ENCODE results near the gene LRRN2. TPM values are rescaled to one million over a fixed set of nuclear protein-coding genes. Genes with fewer than 3 reads are reported as not detected.

LRRN2 gene
- total and polyA plus RNA-seq, 2 experiments from 2014 or later, result 0.74 to 2.6 TPM

DNA sequence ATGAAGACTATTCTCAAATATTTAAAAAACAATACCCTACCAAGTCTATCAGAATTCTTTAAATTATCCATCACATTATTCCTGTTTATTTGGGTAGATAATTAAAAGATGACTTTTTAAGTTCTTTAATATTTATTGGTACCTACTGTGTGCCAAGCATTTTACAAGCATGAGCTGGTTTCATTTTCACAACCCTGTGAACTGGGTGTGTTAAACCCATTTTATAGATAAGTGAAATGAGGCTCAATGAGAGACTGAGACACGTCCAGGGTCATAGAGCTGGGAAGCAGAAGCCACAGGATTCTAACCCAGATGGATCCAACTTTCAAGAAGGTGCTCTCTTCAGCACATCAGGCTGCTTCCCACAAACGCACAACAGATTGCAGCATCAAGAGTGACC, 12.3 kb downstream of the LRRN2 start (continued):
- no peak for TF ChIP-seq STAT1 (IDR thresholded peaks at IDR 0.05; ENCODE audit: unreplicated experiment)
- TF ChIP-seq, protein P1, sequence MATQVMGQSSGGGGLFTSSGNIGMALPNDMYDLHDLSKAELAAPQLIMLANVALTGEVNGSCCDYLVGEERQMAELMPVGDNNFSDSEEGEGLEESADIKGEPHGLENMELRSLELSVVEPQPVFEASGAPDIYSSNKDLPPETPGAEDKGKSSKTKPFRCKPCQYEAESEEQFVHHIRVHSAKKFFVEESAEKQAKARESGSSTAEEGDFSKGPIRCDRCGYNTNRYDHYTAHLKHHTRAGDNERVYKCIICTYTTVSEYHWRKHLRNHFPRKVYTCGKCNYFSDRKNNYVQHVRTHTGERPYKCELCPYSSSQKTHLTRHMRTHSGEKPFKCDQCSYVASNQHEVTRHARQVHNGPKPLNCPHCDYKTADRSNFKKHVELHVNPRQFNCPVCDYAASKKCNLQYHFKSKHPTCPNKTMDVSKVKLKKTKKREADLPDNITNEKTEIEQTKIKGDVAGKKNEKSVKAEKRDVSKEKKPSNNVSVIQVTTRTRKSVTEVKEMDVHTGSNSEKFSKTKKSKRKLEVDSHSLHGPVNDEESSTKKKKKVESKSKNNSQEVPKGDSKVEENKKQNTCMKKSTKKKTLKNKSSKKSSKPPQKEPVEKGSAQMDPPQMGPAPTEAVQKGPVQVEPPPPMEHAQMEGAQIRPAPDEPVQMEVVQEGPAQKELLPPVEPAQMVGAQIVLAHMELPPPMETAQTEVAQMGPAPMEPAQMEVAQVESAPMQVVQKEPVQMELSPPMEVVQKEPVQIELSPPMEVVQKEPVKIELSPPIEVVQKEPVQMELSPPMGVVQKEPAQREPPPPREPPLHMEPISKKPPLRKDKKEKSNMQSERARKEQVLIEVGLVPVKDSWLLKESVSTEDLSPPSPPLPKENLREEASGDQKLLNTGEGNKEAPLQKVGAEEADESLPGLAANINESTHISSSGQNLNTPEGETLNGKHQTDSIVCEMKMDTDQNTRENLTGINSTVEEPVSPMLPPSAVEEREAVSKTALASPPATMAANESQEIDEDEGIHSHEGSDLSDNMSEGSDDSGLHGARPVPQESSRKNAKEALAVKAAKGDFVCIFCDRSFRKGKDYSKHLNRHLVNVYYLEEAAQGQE (IDR thresholded peaks at IDR 0.05; ENCODE audit: unreplicated experiment), result no peak

DNA sequence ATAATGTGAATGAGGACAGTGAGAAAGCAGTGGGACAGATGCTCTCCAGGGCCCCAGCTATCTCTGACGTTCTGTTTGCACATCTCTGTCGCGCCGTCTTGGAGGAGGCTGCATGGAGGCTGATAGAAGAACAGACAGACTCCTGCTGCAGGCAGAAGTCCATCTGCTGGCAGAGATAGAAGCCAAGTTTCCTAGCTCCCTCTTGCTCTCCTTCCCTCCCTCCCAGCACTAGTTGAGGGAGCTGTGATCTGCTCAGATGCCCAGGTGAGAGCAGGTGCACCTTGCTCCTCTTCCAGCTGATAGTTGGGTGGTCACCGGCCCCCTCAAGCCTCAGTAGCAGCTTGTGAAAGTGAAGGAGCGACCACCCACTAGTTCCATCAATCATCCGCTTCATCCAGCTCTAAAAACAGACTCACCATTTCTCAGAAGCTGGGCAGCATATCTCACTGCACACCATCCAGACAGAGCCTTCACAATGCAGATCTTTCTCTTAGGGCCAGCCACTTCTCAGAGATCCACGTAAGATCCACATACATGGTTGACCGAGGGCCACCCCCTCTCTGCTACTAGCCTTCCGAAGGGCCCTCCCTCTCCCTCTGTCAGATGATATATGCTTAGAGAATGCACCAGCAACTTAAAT, 12.9 kb downstream of the LRRN2 start:
- no peaks in the 10 kb centered on the region for H3K9me3 Mint-ChIP-seq
- no peak overlapping the region for H3K27ac Mint-ChIP-seq
- Histone ChIP-seq H3K4me2 (no peak overlapping the region), H3K4me3 (no peak overlapping the region), H3K27ac (ENCODE audit: low read depth) (no peak overlapping the region), H4K20me1 (replicated peaks; ENCODE audit: insufficient read depth) (no peaks in the 10 kb centered on the region), H3K27me3 (ENCODE audit: insufficient read depth) (no peaks in the 10 kb centered on the region), H3K79me2 (replicated peaks; ENCODE audit: insufficient read depth) (no peaks in the 10 kb centered on the region), H3F3A (replicated peaks; ENCODE audit: low read depth) (no peaks in the 10 kb centered on the region), H3K36me3 (ENCODE audit: insufficient read depth) (no peaks in the 10 kb centered on the region), H2AFZ (no peak overlapping the region), H3K9me2 (ENCODE audit: insufficient read depth) (no peaks in the 10 kb centered on the region), H3K4me1 (ENCODE audit: insufficient read depth) (no peaks in the 10 kb centered on the region; the same call in 1 of the 2 replicates)
- no peak for DNase-seq (ENCODE audit: low spot score)
- H3K36me3 Mint-ChIP-seq (ENCODE audit: low read depth), result no peaks in the 10 kb centered on the region; the same call in 2 of the 3 replicates
- H3K27me3 Mint-ChIP-seq (ENCODE audit: insufficient read depth, low read depth, poor library complexity), result peaks cover 3% of the 10 kb centered on the region
- H3K4me1 Mint-ChIP-seq, result peaks cover 10% of the 10 kb centered on the region
- H3K4me3 Mint-ChIP-seq, result no peak overlapping the region
- no peak for ATAC-seq
- TF ChIP-seq ZNF331 (CRISPR knock-in tag; IDR thresholded peaks at IDR 0.05; ENCODE audit: low read depth), result no peak
- TF ChIP-seq, protein P2, sequence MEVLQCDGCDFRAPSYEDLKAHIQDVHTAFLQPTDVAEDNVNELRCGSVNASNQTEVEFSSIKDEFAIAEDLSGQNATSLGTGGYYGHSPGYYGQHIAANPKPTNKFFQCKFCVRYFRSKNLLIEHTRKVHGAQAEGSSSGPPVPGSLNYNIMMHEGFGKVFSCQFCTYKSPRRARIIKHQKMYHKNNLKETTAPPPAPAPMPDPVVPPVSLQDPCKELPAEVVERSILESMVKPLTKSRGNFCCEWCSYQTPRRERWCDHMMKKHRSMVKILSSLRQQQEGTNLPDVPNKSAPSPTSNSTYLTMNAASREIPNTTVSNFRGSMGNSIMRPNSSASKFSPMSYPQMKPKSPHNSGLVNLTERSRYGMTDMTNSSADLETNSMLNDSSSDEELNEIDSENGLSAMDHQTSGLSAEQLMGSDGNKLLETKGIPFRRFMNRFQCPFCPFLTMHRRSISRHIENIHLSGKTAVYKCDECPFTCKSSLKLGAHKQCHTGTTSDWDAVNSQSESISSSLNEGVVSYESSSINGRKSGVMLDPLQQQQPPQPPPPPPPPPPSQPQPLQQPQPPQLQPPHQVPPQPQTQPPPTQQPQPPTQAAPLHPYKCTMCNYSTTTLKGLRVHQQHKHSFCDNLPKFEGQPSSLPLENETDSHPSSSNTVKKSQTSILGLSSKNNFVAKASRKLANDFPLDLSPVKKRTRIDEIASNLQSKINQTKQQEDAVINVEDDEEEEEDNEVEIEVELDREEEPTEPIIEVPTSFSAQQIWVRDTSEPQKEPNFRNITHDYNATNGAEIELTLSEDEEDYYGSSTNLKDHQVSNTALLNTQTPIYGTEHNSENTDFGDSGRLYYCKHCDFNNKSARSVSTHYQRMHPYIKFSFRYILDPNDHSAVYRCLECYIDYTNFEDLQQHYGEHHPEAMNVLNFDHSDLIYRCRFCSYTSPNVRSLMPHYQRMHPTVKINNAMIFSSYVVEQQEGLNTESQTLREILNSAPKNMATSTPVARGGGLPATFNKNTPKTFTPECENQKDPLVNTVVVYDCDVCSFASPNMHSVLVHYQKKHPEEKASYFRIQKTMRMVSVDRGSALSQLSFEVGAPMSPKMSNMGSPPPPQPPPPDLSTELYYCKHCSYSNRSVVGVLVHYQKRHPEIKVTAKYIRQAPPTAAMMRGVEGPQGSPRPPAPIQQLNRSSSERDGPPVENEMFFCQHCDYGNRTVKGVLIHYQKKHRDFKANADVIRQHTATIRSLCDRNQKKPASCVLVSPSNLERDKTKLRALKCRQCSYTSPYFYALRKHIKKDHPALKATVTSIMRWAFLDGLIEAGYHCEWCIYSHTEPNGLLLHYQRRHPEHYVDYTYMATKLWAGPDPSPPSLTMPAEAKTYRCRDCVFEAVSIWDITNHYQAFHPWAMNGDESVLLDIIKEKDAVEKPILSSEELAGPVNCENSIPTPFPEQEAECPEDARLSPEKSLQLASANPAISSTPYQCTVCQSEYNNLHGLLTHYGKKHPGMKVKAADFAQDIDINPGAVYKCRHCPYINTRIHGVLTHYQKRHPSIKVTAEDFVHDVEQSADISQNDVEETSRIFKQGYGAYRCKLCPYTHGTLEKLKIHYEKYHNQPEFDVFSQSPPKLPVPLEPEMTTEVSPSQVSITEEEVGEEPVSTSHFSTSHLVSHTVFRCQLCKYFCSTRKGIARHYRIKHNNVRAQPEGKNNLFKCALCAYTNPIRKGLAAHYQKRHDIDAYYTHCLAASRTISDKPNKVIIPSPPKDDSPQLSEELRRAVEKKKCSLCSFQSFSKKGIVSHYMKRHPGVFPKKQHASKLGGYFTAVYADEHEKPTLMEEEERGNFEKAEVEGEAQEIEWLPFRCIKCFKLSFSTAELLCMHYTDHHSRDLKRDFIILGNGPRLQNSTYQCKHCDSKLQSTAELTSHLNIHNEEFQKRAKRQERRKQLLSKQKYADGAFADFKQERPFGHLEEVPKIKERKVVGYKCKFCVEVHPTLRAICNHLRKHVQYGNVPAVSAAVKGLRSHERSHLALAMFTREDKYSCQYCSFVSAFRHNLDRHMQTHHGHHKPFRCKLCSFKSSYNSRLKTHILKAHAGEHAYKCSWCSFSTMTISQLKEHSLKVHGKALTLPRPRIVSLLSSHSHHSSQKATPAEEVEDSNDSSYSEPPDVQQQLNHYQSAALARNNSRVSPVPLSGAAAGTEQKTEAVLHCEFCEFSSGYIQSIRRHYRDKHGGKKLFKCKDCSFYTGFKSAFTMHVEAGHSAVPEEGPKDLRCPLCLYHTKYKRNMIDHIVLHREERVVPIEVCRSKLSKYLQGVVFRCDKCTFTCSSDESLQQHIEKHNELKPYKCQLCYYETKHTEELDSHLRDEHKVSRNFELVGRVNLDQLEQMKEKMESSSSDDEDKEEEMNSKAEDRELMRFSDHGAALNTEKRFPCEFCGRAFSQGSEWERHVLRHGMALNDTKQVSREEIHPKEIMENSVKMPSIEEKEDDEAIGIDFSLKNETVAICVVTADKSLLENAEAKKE (CRISPR knock-in tag; IDR thresholded peaks at IDR 0.05), result no peak
- no peak for TF ChIP-seq JUNB (IDR thresholded peaks at IDR 0.05; ENCODE audit: unreplicated experiment)
- TF ChIP-seq, protein P1 (IDR thresholded peaks at IDR 0.05; ENCODE audit: unreplicated experiment), result no peak
- TF ChIP-seq NANOG (IDR thresholded peaks at IDR 0.05; ENCODE audit: borderline replicate concordance), result no peak
- TF ChIP-seq STAT1 (IDR thresholded peaks at IDR 0.05; ENCODE audit: unreplicated experiment), result no peak
- TF ChIP-seq CREB1 (CRISPR knock-in tag; IDR thresholded peaks at IDR 0.05; ENCODE audit: low read depth), result no peak
- no peak for TF ChIP-seq POLR2AphosphoS5 (IDR thresholded peaks at IDR 0.05; ENCODE audit: low read depth)
- no peak for TF ChIP-seq ZNF114 (CRISPR knock-in tag; IDR thresholded peaks at IDR 0.05)
- no peak for TF ChIP-seq EZH2phosphoT487 (IDR thresholded peaks at IDR 0.05; ENCODE audit: unreplicated experiment)

Measured in GM23338 (cell line).